HepG2 (cell line): ENCODE data around the gene CLEC4M.

ENCODE experiments used
- CTCF ChIP-seq: sonication (generic); formaldehyde crosslinking; IDR thresholded peaks from 2 replicates; pipeline ENCODE4 v1.5.0; 2020; ENCODE audit warnings: mild to moderate bottlenecking, missing genetic modification reagents, moderate library complexity
- FOSL1 ChIP-seq: sonication (generic); formaldehyde crosslinking; IDR thresholded peaks from 2 replicates; pipeline ENCODE4 v1.9.0; 2021; ENCODE audit warnings: missing genetic modification reagents, borderline replicate concordance
- MEF2D ChIP-seq: sonication (generic); formaldehyde crosslinking; IDR thresholded peaks from 2 replicates; pipeline ENCODE4 v1.5.1; 2020; ENCODE audit warnings: mild to moderate bottlenecking, missing genetic modification reagents
- MTA1 ChIP-seq: sonication (generic); formaldehyde crosslinking; IDR thresholded peaks from 2 replicates; pipeline ENCODE4 v1.4.0; 2020; ENCODE audit warnings: missing genetic modification reagents, mild to moderate bottlenecking, borderline replicate concordance
- NR0B2 ChIP-seq: sonication (generic); formaldehyde crosslinking; IDR thresholded peaks from 2 replicates; pipeline ENCODE4 v1.4.0; 2020; ENCODE audit warnings: mild to moderate bottlenecking, missing genetic modification reagents
- ZBTB33 ChIP-seq: sonication (generic); formaldehyde crosslinking; IDR thresholded peaks from 2 replicates; pipeline ENCODE4 v1.4.0; 2020; ENCODE audit warnings: missing genetic modification reagents
- ZC3H4 ChIP-seq: sonication (generic); formaldehyde crosslinking; IDR thresholded peaks from 2 replicates; pipeline ENCODE4 v1.4.0; 2020; ENCODE audit warnings: missing genetic modification reagents, borderline replicate concordance
- ZNF784 ChIP-seq: sonication (generic); formaldehyde crosslinking; IDR thresholded peaks from 2 replicates; pipeline ENCODE4 v1.5.1; 2020; ENCODE audit warnings: missing genetic modification reagents, mild to moderate bottlenecking, borderline replicate concordance
- ZSCAN29 ChIP-seq: sonication (generic); formaldehyde crosslinking; conservative IDR thresholded peaks from 2 replicates; pipeline ENCODE4 v1.4.0; 2020; ENCODE audit warnings: mild to moderate bottlenecking, missing genetic modification reagents

- TF ChIP-seq FOSL1 (no peak), ZNF784 (CRISPR knock-in tag) (no peak), ZSCAN29 (no peak), MTA1 (no peak), CTCF (CRISPR knock-in tag) (no peak), NR0B2 (CRISPR knock-in tag) (no peak), ZBTB33 (no peak), ZC3H4 (CRISPR knock-in tag) (no peak), MEF2D (CRISPR knock-in tag) (no peak)
Observed at GRCh38 chr19:7771072-7771471, 8.0 kb downstream of the CLEC4M start.
